ENCODE measurements around the gene PKHD1. TPM values are rescaled to one million over a fixed set of nuclear protein-coding genes. Genes with fewer than 3 reads are reported as not detected.

PKHD1 gene
- total and polyA plus RNA-seq, 11 donors: 0.02 to 0.04 TPM; not detected in 9

- H3K36me3 ChIP-seq: no peaks in the 10 kb centered on the region
- no peaks in the 10 kb centered on the region for H3K4me1 ChIP-seq
- intact Hi-C loops (cut with DNase I): loop anchor here in 1 of 10 donors (5.0 to 10.0 kb wide), 2 partner anchors 162 to 1200 kb away; partner anchors contain the start of gene TFAP2B
- peaks cover 0 to 17% (median 0%) of the 10 kb centered on the region in 9 donors for H3K27me3 ChIP-seq
- no peak overlapping the region for H3K27ac ChIP-seq
- no peaks in the 10 kb centered on the region for H3K9me3 ChIP-seq
- 58 to 69% (median 67%) methylated on average over 14 of the region's 14 CpGs for WGBS, 4 donors
- ATAC-seq (no peak), DNase-seq (no peak)
- no peak overlapping the region for H3K4me3 ChIP-seq
- no peak for TF ChIP-seq POLR2A (IDR thresholded peaks at IDR 0.05)
- TF ChIP-seq CTCF (IDR thresholded peaks at IDR 0.05): no peak
Measured at GRCh38 chr6:52016915-52017748, 70.3 kb downstream of the PKHD1 start.

- ATAC-seq: no peak
- TF ChIP-seq CTCF (IDR thresholded peaks at IDR 0.05) (no peak), POLR2A (IDR thresholded peaks at IDR 0.05) (no peak)
- no peaks in the 10 kb centered on the region for H3K9me3 ChIP-seq
Measured at GRCh38 chr6:52015953-52016352, 71.5 kb downstream of the PKHD1 start.

GRCh38 chr6:52014391-52014790 is 73.0 kb downstream of the PKHD1 start:
- ATAC-seq: no peak
- no peak for DNase-seq
- Histone ChIP-seq H3K27ac (peak overlapping the region in 1 of 12 donors; percentile 45), H3K9me3 (no peaks in the 10 kb centered on the region), H3K36me3 (no peaks in the 10 kb centered on the region), H3K4me3 (no peak overlapping the region), H3K27me3 (peaks cover 0 to 6% (median 0%) of the 10 kb centered on the region in 9 donors), H3K4me1 (no peaks in the 10 kb centered on the region)
- intact Hi-C loops (cut with DNase I): loop anchor here in 1 of 10 donors (10.0 kb wide), 1 partner anchor 160 kb away; no protein-coding TSS in a partner anchor
- no peak for TF ChIP-seq CTCF (IDR thresholded peaks at IDR 0.05)
- TF ChIP-seq POLR2A (IDR thresholded peaks at IDR 0.05): no peak
- 38 to 70% (median 64%) methylated on average over 1 of the region's 1 CpG for WGBS, 4 donors

More at GRCh38 chr6:52015953-52016352, 71.5 kb downstream of the PKHD1 start:
- WGBS, 4 donors: 44 to 100% (median 61%) methylated on average over 1 of the region's 1 CpG
- H3K27me3 ChIP-seq: peaks cover 0 to 9% (median 0%) of the 10 kb centered on the region in 9 donors
- H3K4me1 ChIP-seq: no peaks in the 10 kb centered on the region
- H3K4me3 ChIP-seq: no peak overlapping the region
- DNase-seq: no peak
- intact Hi-C loops (cut with DNase I): loop anchor here in 1 of 10 donors (5.0 to 10.0 kb wide), 2 partner anchors 161 to 1199 kb away; partner anchors contain the start of gene TFAP2B
- H3K36me3 ChIP-seq: no peaks in the 10 kb centered on the region
- H3K27ac ChIP-seq: no peak overlapping the region

GRCh38 chr6:52013035-52013434 is 74.4 kb downstream of the PKHD1 start:
- Histone ChIP-seq H3K4me1 (no peaks in the 10 kb centered on the region), H3K27ac (peak overlapping the region in 1 of 12 donors; percentile 45), H3K27me3 (peaks cover 0 to 9% (median 0%) of the 10 kb centered on the region in 9 donors), H3K4me3 (no peak overlapping the region), H3K36me3 (no peaks in the 10 kb centered on the region), H3K9me3 (no peaks in the 10 kb centered on the region)
- no peak for ATAC-seq
- TF ChIP-seq CTCF (IDR thresholded peaks at IDR 0.05): no peak
- TF ChIP-seq POLR2A (IDR thresholded peaks at IDR 0.05): no peak
- 67 to 89% (median 77%) methylated on average over 1 of the region's 1 CpG for WGBS, 4 donors
- intact Hi-C loops (cut with DNase I): loop anchor here in 1 of 10 donors (10.0 kb wide), 1 partner anchor 158 kb away; no protein-coding TSS in a partner anchor
- no peak for DNase-seq

Measured in heart left ventricle (tissue), 16 donors.